HG03045 (cell line): ENCODE data around the gene IRF8.
"Not testable (repeated sequence)": the region's sequence is repeated elsewhere in the genome, so short reads cannot be mapped to it uniquely, and the experiment has no call there.

Experiments used
- ATAC-seq: cut with Tn5 transposase; IDR thresholded peaks from one replicate; pipeline ENCODE4 v1.9.1; 2021; ENCODE audit warnings: mild to moderate bottlenecking, moderate library complexity; ENCODE audit not compliant: unreplicated experiment

IRF8 gene

DNA sequence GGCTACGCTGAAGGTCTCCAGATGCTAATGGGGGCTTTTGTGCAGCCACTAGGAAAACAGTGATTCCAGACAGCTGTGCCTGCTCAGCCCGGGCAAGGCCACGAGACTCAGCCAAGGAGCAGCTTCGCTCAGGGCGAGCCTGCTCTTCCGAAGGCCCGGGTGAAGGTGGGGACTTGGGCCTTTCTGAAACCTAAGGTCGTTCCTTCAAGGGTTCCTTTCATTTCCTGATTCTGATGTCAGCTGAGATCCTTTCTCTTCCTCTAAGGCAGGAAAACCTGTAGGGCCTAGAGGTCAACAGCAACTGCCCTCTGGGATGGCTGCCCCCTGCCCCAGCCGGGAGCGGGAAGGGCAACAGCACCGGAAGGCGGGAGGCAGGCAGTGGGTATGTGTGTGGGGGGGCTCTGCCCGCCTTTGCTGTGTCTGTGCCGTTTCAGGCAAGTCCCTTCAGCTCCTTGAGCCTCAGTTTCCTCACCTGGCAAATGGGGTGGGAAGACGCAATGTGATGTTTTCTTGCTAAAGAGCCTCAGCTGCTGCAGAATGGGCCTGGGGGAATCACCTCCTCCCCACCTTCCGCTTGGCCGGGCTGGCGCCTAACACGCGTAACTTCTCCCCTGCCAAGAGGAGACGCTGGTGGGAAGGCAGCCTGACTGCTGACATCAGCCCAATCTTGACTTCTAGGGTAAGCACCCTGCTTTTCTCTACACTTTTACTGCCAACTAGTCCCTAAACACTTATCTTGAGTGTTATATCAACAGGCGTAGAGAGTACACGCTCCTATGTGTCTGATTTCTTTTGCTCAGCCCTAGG, 32.8 kb downstream of the IRF8 start:
- ATAC-seq, result no peak

DNA sequence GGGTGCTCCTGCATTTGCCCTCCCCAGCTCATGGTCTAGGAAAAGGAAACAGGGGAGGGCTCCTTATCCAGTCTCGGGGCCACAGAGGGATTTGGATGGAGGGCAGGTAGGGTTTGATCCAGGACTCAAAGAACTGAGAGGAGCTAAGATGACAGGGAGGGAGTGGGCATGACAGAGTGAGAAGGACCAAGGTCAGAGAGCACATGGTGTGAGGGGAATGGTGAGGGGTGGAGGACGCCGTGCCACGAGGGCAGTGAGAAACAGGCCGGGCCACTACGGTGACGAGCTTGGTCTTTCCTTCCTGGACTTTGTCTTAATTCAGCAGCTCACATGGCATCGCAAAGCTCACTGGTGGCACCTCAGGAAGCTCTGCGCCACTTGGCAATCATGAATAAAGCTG, 35.2 kb downstream of the IRF8 start:
- no peak for ATAC-seq

GRCh38 chr16:85935391-85935973, 36.5 kb downstream of the IRF8 start:
- no peak for ATAC-seq

GRCh38 chr16:85935974-85936760, 37.2 kb downstream of the IRF8 start:
- ATAC-seq, result peak; percentile 51

GRCh38 chr16:85936816-85937215, 37.9 kb downstream of the IRF8 start:
- ATAC-seq, result no peak

DNA sequence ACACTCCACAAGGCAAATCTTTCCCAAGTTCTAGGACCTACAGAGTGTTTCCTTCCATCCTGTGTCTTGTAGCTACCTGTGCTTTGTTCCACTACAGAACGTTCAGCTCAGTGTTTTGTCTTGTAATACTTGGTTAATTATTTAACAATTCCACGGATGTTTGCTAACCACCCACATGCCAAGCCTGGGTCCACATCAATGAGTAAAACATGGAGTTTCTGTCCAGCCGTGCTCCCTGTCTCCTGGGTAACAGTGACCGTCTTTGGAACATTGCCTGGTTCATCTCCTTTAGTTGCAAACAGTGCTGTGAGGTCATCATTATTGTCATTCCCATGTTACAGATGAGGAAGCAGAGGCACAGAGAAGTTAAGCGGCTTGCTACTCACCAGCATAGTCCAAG, 41.3 kb downstream of the IRF8 start:
- ATAC-seq, result no peak

- no peak for ATAC-seq
Measured at GRCh38 chr16:85941863-85942644, 43.1 kb downstream of the IRF8 start.

DNA sequence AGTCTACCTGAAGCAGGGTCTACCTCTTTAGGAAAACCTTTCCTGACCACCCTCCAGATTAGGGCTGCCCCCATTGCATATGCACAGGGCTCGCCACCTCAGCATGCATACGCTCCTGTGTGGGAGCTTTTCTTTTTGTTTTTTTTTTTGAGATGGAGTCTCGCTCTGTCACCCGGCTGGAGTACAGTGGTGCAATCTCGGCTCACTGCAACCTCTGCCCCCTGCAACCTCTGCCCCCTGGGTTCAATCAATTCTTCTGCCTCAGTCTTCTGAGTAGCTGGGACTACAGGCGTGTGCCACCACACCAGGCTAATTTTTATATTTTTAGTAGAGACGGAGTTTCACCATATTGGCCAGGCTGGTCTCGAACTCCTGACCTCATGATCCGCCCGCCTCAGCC, 43.7 kb downstream of the IRF8 start:
- ATAC-seq, result not testable (repeated sequence)

- ATAC-seq, result no peak
Measured at GRCh38 chr16:85943711-85944110, 44.7 kb downstream of the IRF8 start.

DNA sequence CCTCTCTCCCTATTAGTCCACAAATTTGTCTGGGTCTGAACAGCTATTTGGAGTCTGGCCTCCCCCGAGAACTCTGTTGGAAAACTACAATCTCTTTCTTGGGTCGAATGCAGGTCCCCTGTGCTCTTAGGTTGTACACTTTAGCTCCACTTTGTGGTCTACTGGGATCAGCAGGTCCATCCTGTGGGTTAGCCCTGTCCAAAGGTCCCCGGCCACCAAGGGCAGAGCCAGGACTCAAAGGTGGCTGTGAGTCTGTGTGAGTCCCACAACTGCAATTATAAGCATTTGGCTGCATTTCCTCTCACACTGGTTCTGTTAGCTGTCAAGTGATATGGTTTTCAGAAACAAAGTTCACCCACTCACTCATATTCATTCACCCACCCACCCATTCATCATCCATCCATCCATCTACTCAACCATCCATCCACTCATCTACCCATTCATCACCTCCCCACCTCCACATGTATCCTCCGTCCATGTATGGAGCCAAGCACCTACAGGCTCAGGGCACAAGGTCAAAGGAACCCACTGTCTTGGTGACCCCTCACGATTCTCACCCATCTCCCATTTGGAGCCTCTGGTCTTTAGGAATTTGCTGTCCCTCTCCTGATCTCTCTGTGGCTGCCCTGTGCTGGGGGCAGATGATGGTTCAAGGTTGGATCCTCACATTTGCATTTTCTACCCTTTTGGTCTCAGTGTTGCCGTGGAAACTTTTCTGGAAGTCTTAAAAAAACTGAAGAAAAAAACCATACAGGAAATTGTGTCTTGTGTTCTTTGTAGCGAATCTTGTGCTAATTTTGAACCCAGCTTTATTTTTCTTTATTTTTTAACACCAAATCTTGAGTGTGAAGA, 45.8 kb downstream of the IRF8 start:
- ATAC-seq, result no peak

- no peak for ATAC-seq
Measured at GRCh38 chr16:85945424-85945751, 46.4 kb downstream of the IRF8 start.

GRCh38 chr16:85946541-85947124, 47.7 kb downstream of the IRF8 start:
- ATAC-seq, result no peak

- peak; percentile 68 for ATAC-seq
Measured at GRCh38 chr16:85947230-85948137, 48.5 kb downstream of the IRF8 start.

GRCh38 chr16:85948138-85948509, 49.2 kb downstream of the IRF8 start:
- ATAC-seq, result peak; percentile 19

DNA sequence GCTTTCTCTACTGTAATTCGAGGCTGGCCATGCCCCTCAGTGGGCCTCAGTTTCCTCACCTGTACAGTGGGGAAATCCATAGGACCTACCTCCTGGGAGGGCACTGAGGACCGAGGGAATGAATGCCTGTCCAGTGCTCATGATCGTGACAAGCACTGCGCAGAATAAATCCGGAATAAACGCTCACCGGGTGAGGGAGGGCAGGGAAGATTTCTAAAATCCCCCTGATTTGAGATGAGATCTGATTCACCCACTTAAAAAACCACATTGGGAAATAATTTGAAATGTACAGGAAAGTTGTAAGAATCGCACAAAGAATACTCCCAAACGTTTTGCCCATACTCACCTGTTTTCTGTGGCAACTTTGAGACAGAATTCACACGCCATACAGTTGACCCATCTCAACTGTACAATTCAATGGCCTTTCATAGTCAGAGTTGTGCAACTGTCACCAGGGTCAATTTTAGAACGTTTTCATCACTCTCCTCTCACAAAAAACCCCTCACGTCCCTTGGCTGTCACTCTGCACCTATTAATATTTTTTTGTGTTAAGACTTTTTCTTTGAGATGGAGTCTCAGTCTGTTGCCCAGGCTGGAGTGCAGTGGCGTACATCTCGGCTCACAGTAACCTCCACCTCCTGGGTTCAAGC, 49.8 kb downstream of the IRF8 start:
- ATAC-seq, result no peak

- no peak for ATAC-seq
Measured at GRCh38 chr16:85950136-85950918, 51.4 kb downstream of the IRF8 start.

DNA sequence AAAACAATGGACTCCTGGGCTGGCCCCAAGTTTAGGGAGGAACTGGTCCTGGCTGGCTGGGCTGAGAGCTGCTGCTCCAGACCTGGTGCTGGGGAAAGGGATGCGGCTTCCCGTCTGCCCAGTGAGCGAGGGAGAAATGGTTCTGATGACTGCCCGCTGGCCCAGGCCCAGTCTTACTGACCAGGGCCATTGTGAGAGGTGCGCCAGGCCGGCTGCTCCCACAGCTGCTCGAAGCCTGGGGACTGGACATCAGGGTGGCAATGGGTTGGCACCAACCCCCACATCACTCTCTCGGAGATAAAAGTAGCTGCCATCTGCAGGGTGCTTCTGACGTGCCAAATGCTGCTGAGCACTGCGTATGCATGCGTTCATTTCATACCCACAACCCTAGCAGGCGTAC, 53.2 kb downstream of the IRF8 start:
- no peak for ATAC-seq

GRCh38 chr16:85952811-85953210, 53.8 kb downstream of the IRF8 start:
- ATAC-seq, result no peak
